ENCODE results near the gene CD19.
"Not testable (repeated sequence)": the region's sequence is repeated elsewhere in the genome, so short reads cannot be mapped to it uniquely, and the experiment has no call there.

The CD19 gene

DNA sequence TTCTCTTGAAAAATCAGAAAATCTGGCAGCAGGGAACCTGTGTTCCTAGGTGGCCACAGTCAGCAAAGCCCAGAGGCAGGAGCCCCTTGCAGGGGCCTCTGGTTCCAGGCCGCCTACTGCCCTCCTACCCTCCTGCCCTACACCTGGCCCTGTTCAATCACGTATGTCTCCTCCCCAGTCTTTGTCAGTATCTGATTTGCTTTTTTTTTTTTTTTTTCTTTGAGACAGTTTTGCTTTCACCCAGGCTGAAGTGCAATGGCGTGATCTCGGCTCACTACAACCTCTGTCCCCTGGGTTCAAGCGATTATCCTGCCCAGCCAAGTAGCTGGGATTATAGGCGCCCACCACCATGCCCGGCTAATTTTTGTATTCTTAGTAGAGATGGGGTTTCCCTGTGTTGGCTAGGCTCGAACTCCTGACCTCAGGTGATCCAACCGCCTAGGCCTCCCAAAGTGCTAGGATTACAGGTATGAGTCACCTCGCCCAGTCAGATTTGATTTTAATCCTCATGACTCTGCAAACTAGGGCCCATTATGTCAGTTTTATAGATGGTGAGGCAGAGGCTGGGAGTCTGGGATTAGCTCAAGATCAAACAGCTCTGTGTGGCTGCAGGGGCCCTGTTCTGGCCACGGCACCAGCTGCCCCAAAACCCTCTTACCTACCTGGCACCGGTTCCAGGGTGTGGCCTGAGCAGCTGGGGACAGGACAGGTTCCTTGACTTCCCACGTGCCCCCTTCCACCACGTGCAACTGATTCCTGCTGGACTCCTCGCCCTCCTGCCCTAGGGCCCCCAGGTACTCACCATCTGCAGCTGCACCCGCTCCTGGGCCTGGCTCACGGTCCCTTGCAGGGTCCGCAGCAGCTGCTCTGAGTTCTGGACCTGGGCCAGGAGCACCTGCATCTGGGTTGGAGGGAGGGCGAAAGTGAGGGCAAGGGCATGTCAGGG, 21.4 kb upstream of the CD19 start:
- no peak for FAIRE-seq

- FAIRE-seq, result no peak
Measured at GRCh38 chr16:28912558-28912957, 19.2 kb upstream of the CD19 start.

DNA sequence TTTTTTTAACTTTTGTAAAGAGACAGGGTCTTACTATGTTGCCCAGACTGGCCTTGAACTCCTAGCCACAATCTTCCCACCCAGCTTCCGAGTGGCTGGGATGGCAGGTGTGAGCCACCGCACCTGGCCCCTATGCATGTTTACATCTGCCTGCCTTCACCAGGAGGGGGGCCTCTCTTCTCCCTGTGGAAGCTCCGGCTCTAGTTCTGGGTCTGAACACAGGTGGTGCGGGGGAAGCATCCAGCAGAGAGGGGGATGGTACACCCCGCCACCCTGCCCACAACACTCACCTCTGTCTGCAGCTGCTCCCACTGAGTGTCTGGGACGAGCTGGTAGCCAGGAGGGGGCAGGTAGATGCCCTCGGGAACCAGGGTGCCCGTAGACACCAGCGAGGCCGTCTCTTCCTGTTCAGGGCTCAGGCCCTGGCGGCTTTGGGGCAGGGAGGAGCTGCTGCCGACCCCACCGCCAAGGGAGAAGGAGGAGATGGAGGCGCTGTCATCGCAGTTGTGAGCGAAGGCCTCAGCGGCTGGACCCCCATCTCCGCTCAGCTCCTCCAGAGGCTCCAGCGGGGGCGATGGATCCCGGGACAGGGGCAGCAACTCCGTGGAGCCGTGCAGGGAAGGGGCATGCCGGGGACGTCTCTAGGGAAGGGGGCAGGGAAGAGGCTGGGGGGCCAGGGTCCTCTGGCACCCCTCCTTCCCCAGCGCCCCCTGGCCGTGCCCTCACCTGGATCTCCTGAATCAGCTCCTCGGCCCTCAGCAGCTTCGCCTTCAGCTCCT, 17.6 kb upstream of the CD19 start:
- FAIRE-seq, result no peak

- FAIRE-seq, result no peak
Measured at GRCh38 chr16:28915181-28915580, 16.6 kb upstream of the CD19 start.

GRCh38 chr16:28917095-28917494, 14.7 kb upstream of the CD19 start:
- no peak for FAIRE-seq

DNA sequence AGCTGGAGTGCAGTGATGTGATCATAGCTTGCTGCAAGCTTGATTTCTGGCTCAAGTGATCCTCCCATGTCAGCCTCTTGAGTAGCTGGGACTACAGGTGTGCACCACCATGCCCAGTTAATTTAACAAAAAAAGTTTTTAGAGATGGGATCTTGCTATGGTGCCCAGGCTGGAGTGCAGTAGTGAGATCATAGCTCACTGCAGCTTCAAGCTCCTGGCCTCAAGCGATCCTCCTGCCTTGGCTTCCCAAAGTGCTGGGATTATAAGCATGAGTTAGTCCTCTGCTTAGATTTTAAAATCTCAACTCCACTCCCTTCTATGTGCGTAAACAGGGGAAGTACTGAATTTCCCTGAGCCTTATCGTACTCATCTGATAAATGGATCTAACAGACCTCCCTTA, 13.1 kb upstream of the CD19 start:
- FAIRE-seq, result no peak

DNA sequence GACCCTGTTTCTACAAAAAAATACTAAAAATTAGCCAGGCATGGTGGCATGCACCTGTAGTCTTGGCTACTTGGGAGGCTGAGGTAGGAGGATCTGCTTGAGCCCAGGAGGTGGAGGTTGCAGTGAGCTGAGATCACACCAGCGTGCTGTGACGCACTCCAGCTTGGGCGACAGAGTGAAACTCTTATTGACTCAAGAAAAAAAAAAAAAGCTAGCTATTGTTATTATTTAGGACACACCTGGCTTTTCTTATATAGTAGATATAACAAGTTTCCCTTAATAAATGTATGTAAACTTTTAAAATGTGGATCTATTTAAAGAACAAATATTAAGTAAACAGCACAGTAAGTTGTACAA, 8.6 kb upstream of the CD19 start:
- no peak for FAIRE-seq

DNA sequence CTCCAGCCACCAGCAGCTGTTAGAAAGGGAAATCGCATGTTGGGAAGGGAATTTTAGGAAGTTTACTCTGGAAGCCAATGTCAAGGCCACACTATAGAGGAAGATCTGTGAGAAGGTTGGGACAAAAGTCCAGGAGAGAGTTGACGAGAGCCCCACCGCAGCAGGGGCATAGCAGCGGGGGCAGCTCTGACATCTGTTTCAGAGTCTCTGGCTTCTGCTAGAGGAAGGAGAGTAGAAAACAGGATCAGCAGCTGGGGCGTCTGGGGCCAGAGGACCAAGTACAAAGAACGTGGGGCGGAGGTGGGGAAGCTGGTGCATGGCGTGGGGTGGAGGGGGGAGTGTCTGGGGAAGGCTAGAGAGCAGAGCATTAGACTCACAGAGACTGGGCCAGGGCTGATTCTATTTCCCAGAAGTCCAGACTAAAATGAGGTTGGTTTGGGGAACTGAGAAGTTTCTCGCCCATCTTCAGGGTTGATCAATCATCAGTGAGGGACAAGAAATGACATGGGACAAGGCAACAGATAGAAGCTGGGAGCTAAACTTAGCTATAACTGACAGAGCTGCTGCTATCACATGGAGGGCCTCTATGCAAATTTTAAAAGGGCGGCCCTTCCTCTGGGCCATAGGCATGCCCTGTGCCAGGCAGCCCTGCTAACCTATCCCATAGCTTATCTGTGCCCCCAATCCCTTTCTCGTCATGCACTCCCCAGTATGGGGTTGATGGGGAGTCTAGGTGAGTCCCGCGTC, 7.9 kb upstream of the CD19 start:
- no peak for FAIRE-seq

- no peak for FAIRE-seq
Measured at GRCh38 chr16:28924399-28924761, 7.4 kb upstream of the CD19 start.

DNA sequence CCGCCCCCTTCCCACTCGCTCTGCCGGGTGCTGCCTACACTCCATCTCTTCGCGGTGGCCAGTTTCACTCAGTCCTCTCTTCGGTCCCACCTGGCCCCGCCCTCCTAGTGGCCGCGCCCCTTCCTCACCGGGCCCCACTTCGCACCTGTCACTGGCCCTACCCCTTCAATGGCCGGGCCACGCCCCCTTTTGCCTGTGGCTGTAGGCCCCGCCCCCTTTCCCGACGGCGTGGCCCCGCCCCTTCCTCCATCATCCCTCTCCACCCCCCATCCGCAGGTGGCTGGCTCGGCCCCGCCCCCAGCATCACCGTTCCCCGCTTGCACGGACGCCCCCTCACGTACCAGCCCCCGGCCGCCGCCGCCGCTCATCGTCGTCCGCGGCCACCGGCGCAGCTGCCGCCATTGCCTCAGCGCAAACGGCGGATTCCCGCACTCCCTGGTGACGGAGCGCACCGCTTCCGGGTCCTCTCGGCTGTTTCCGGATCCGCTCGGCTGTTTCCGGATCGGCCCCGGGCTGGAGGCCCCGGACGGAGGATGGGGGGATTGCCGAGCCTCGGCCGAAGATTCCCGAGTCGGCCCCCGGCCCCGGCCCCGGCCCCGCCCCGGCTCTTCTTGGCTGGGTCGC, 6.9 kb upstream of the CD19 start, which contains the start of gene RABEP2:
TSS of gene RABEP2 (minus strand) at position 477 of the 624 bp plus-strand sequence. CDS start at position 402, 75 bp downstream.
- no peak for FAIRE-seq

- no peak for FAIRE-seq
Measured at GRCh38 chr16:28925386-28926228, 6.2 kb upstream of the CD19 start.

DNA sequence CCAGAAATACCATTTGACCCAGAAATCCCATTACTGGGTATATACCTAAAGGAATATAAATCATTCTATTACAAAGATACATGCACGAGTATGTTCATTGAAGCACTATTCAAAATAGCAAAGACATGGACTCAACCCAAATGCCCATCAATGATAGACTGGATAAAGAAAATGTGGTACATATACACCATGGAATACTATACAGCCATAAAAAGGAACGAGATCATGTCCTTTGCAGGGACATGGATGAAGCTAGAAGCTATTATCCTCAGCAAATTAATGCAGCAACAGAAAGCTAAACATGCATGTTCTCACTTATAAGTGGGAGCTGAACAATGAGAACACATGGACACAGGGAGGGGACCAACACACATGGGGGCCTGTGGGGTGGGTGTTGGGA, 5.5 kb upstream of the CD19 start:
- not testable (repeated sequence) for FAIRE-seq

GRCh38 chr16:28927815-28928214, 4.0 kb upstream of the CD19 start:
- FAIRE-seq, result no peak

- FAIRE-seq, result no peak
Measured at GRCh38 chr16:28930203-28930602, 1.6 kb upstream of the CD19 start.

DNA sequence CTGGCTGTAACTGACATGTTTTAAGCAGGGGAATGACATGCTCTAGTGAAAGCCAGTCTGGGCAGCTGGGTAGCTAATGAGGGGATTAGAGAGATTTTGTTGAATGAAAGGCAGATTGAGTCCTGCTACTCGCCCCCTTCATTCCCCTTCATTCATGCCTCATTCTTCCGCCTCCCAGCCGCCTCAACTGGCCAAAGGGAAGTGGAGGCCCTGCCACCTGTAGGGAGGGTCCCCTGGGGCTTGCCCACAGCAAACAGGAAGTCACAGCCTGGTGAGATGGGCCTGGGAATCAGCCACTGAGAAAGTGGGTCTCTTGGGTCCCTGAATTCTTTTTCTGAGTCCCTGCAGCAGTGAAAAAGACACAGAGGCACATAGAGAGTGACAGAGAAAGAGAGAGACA, 1.1 kb upstream of the CD19 start:
- no peak for FAIRE-seq

- no peak for FAIRE-seq
Measured at GRCh38 chr16:28932339-28933141, 769 bp downstream of the CD19 start.

GRCh38 chr16:28933171-28933570, 1.4 kb downstream of the CD19 start:
- no peak for FAIRE-seq

- no peak for FAIRE-seq
Measured at GRCh38 chr16:28935346-28935745, 3.6 kb downstream of the CD19 start.

DNA sequence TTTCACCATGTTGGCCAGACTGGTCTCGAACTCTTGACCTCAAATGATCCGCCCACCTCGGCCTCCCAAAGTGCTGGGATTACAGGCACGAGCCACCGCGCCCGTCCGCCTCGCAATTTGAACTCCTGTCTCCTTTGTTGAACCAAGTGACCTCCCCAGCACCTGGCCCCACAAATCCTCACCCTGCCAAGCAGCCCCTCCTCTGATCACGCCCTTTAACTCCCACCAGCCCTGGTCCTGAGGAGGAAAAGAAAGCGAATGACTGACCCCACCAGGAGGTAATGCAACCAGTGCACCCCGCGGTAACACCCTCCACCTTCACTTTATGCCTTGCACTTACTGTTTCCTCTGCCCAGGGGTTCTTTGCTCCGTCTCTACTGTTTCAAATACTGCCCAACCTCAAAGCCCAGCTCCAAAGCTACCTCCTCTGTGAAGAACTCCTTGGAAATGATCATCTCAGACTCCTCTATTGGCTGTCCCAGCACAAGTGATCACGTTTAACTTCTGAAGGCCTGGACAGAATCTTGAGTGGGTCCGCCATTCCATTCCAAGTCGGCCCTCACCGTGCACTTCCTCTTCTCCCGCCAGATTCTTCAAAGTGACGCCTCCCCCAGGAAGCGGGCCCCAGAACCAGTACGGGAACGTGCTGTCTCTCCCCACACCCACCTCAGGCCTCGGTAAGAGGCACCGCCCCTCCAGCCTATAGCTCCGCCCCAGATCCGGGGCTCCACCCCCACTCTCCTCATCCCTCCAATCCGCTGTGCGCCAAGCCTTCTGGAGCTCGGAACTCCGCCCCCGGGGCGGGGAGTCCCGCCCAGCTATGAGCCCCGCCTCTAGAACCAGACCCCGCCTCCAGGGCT, 4.4 kb downstream of the CD19 start:
- FAIRE-seq, result no peak

DNA sequence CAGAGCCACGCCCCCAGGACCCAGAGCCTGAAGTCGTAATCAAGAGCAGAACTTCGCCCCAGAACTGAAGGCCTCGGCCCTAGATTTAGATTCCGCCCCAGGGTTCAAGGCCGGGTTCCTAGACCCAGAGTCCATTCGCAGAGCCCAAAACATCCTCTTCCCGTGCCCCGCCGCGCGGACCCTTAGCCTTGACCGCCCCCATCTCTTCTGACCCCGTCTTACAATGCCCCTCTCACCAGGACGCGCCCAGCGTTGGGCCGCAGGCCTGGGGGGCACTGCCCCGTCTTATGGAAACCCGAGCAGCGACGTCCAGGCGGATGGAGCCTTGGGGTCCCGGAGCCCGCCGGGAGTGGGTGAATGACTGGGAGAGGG, 5.0 kb downstream of the CD19 start:
- FAIRE-seq, result no peak
